PFSK-1 (cell line): ENCODE measurements around the gene PRKCE.

ENCODE experiments used
- FOXP2 ChIP-seq: optimal IDR thresholded peaks from 2 replicates; pipeline ENCODE3; 2011; ENCODE audit warnings: borderline replicate concordance, control low read depth, inconsistent platforms; ENCODE audit not compliant: insufficient read depth; ENCODE audit errors: extremely low read length, extremely low read depth
- POLR2AphosphoS5 ChIP-seq: IDR thresholded peaks from 2 replicates; pipeline ENCODE4 v1.6.1; 2012; ENCODE audit warnings: low read depth, mild to moderate bottlenecking, control low read depth, low read length, moderate library complexity
- SIN3A ChIP-seq: IDR thresholded peaks from 2 replicates; pipeline ENCODE4 v1.6.1; 2012; ENCODE audit warnings: mild to moderate bottlenecking, low read length, moderate library complexity, borderline replicate concordance; ENCODE audit not compliant: insufficient read depth
- TAF1 ChIP-seq: IDR thresholded peaks from 2 replicates; pipeline ENCODE4 v1.6.1; 2012; ENCODE audit warnings: low read length, control low read depth, borderline replicate concordance; ENCODE audit not compliant: insufficient read depth
- TF ChIP-seq, protein P1 (sequence below), 2 experiments: IDR thresholded peaks; 2 replicates each; pipeline versions ENCODE4 v1.6.1 to v1.8.0; 2011 to 2012; ENCODE audit warnings: low read depth in 2 of 2, low read length in 2 of 2, control low read depth in 1 of 2, inconsistent platforms in 1 of 2, mild to moderate bottlenecking in 1 of 2, moderate library complexity in 1 of 2; ENCODE audit not compliant: insufficient read depth in 1 of 2

Gene PRKCE

DNA sequence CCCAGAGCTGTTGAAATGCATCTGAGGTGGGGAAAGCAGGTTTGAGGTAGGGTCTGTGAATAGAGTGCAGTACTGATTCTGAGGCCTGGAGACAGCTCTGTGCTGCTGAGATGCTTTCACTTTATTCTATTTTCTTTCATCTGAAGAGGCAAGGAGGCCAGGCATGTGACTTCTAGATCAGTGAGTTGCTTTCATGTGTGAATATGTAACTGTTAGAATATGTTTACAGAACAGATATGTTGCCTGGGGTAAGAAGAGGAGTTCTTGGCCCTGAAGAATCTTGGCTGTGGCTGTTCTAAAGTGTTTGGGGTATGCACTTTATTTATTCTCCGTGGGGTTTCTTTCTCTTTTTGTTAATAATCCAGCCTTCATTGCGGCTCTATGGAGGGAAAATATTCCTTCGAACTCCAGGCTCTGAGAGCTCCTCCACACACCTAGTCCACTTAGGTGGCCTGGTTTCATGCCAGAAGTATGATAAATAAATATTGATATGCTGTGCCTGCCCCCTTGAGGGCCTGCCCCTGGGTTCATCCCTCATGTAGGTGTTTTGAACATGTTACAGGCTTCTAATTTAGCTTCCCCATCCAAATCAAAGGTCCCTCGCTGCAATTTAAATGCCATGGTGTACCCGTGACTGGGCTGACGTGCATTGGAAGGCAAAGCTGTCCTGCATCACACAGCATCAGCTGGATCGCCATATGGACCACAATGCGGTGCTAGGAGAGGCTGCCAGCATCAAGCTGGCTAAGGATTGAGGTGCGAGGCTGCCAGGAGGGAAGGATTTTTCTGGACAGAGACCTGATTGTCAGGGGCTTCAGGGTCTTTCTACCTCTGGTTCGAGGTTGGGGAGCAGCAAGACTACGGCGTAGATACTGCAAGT is 102.9 kb downstream of the PRKCE start:
- TF ChIP-seq POLR2AphosphoS5 (no peak), SIN3A (no peak), TAF1 (no peak), FOXP2 (no peak)
- TF ChIP-seq, protein P1, sequence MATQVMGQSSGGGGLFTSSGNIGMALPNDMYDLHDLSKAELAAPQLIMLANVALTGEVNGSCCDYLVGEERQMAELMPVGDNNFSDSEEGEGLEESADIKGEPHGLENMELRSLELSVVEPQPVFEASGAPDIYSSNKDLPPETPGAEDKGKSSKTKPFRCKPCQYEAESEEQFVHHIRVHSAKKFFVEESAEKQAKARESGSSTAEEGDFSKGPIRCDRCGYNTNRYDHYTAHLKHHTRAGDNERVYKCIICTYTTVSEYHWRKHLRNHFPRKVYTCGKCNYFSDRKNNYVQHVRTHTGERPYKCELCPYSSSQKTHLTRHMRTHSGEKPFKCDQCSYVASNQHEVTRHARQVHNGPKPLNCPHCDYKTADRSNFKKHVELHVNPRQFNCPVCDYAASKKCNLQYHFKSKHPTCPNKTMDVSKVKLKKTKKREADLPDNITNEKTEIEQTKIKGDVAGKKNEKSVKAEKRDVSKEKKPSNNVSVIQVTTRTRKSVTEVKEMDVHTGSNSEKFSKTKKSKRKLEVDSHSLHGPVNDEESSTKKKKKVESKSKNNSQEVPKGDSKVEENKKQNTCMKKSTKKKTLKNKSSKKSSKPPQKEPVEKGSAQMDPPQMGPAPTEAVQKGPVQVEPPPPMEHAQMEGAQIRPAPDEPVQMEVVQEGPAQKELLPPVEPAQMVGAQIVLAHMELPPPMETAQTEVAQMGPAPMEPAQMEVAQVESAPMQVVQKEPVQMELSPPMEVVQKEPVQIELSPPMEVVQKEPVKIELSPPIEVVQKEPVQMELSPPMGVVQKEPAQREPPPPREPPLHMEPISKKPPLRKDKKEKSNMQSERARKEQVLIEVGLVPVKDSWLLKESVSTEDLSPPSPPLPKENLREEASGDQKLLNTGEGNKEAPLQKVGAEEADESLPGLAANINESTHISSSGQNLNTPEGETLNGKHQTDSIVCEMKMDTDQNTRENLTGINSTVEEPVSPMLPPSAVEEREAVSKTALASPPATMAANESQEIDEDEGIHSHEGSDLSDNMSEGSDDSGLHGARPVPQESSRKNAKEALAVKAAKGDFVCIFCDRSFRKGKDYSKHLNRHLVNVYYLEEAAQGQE (IDR thresholded peaks at IDR 0.05; ENCODE audit: insufficient read depth in 1 of 2, low read depth in 2 of 2, low read length in 2 of 2), result no peak

DNA sequence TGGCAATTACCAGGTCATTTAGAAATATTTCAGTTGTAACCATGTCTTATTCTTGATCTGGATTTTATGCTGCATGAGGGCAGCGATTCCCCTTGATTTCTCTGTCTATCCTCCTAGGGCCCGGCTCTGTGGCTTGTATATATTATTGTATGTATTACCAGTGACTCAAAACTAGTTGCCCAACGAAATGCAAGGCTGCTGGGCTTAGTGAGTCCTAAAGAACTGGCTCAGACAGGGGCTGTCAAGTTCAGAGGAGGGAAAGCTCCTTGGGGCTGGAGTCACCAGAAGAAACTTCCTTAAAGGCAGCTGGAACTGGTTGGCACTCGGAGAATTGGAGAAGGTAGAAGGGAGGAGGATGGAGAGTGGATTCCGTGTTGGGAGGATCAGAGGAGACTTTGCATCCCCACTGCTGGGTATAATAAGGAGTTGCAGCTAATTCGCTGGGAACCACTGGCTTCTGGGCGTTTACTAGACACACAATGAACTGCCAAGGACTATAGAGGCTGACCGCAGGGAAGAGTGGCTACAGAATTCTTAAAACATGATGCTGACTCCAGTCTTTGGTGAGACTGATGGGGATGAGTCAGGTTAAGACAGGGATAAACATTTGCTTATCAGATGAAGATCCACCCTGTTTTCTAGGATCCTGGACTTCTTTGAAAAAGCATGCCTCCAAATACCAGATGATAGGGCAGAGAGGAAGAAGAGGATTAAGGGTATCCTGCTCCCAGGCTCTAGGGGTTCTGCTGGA is 104.3 kb downstream of the PRKCE start:
- TF ChIP-seq FOXP2, result no peak
- no peak for TF ChIP-seq TAF1
- TF ChIP-seq, protein P1 (IDR thresholded peaks at IDR 0.05; ENCODE audit: insufficient read depth in 1 of 2, low read depth in 2 of 2, low read length in 2 of 2), result no peak

DNA sequence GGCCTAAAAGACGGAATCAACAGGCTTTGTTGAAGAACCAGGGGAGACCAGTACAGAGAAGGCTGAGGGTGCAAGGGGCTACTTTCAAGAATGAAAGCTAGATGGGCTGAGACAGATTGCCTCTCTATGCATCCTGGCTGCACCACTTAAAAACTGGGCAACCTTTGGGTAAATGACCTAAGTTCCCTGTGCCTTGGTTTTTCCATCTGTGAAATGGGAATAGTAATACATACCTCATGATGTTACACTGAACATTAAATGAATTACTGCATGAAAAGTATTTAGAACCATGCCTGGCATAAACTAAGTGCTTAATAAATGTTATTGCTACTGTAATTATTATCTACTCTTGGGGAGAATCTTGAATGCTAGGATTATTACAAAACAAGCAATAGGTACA is 106.5 kb downstream of the PRKCE start:
- TF ChIP-seq, protein P1 (IDR thresholded peaks at IDR 0.05; ENCODE audit: insufficient read depth in 1 of 2, low read depth in 2 of 2, low read length in 2 of 2), result no peak
- TF ChIP-seq POLR2AphosphoS5 (no peak), SIN3A (no peak), FOXP2 (no peak), TAF1 (no peak)

DNA sequence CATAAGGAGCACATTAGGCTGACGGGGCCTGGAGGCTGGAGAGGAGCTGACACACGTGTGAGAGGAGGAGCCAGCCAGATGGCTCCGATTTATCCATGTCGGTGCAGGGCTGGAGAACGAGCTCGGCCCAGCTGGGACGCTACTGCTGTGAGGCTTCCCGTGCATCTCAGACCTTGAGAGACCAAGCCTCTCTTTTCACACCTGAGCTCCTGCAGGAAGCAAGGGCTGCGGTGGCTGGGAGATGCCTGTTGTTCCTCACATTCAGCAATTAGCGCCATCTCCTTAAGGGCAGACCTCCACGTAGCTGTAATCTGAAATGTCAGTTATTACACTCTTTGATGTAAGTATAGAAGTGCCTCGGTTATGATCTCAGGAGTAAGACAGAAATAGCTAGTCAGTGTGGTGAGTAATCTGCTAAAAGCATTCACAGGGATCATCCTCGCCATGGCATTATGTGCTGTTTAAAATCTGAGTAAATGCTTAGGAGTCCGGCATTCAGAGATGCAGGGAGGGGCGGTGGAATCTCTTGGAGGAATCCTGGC is 107.9 kb downstream of the PRKCE start:
- TF ChIP-seq, protein P1 (IDR thresholded peaks at IDR 0.05; ENCODE audit: insufficient read depth in 1 of 2, low read depth in 2 of 2, low read length in 2 of 2), result no peak
- TF ChIP-seq TAF1 (no peak), FOXP2 (no peak), POLR2AphosphoS5 (no peak), SIN3A (no peak)
